Esophagus squamous epithelium (tissue), 4 donors: ENCODE measurements around the gene HYOU1.
"Not testable (repeated sequence)": the region's sequence is repeated elsewhere in the genome, so short reads cannot be mapped to it uniquely, and the experiment has no call there.

ENCODE experiments used
- CTCF ChIP-seq, 6 experiments: fragments of 450-650 bp in 4 of 6; fragments of 200-600 bp in 2 of 6; sonication (generic) in 2 of 6; IDR thresholded peaks; one replicate each; pipeline ENCODE4 v1.5.1; 2016 to 2019; ENCODE audit warnings: antibody characterized with exemption in 6 of 6, mild to moderate bottlenecking in 4 of 6, moderate library complexity in 4 of 6
- POLR2A ChIP-seq, 4 donors: fragments of 450-650 bp; IDR thresholded peaks; one replicate each; pipeline ENCODE4 v1.6.1; 2017; ENCODE audit warnings: antibody characterized with exemption in 4 of 4, mild to moderate bottlenecking in 4 of 4, moderate library complexity in 3 of 4

- not testable (repeated sequence) for TF ChIP-seq CTCF, POLR2A (IDR thresholded peaks at IDR 0.05)
Measured at GRCh38 chr11:119059128-119059527, 2.1 kb upstream of the HYOU1 start.
